HepG2 (cell line): ENCODE measurements around the gene PIEZO1. TPM values are rescaled to one million over a fixed set of nuclear protein-coding genes. Genes with fewer than 3 reads are reported as not detected.

Experiments used
- EED ChIP-seq: sonication (generic); formaldehyde crosslinking; IDR thresholded peaks from 2 replicates; pipeline ENCODE4 v1.5.0; 2020; ENCODE audit warnings: mild to moderate bottlenecking, missing genetic modification reagents
- FOXK2 ChIP-seq: fragments of 450-650 bp; IDR thresholded peaks from 2 replicates; pipeline ENCODE4 v1.6.1; 2016
- HOXA7 ChIP-seq: sonication (generic); formaldehyde crosslinking; IDR thresholded peaks from 2 replicates; pipeline ENCODE4 v1.8.1; 2022; ENCODE audit warnings: mild to moderate bottlenecking, missing genetic modification reagents, moderate library complexity
- IKZF1 ChIP-seq: fragments of 450-650 bp; IDR thresholded peaks from 2 replicates; pipeline ENCODE4 v1.7.1; 2016
- MTF2 ChIP-seq: sonication (generic); formaldehyde crosslinking; IDR thresholded peaks from 2 replicates; pipeline ENCODE4 v1.5.0; 2020; ENCODE audit warnings: missing genetic modification reagents, borderline replicate concordance
- PAF1 ChIP-seq: IDR thresholded peaks from 2 replicates; pipeline ENCODE4 v1.6.1; 2016; ENCODE audit warnings: missing genetic modification reagents, missing compliant biosample characterization
- RBM22 ChIP-seq: fragments of 200-400 bp; formaldehyde crosslinking; optimal IDR thresholded peaks from 2 replicates; pipeline ENCODE3; 2017; ENCODE audit warnings: mild to moderate bottlenecking, low read length, moderate library complexity
- ZNF224 ChIP-seq: sonication (generic); formaldehyde crosslinking; IDR thresholded peaks from 2 replicates; pipeline ENCODE4 v1.5.0; 2020; ENCODE audit warnings: mild to moderate bottlenecking, missing genetic modification reagents
- ZNF775 ChIP-seq: sonication (generic); formaldehyde crosslinking; IDR thresholded peaks from 2 replicates; pipeline ENCODE4 v1.4.0; 2020; ENCODE audit warnings: missing genetic modification reagents, mild to moderate bottlenecking, moderate library complexity, borderline replicate concordance
- ZNF780A ChIP-seq: sonication (generic); formaldehyde crosslinking; IDR thresholded peaks from 2 replicates; pipeline ENCODE4 v1.8.0; 2022; ENCODE audit warnings: mild to moderate bottlenecking, missing genetic modification reagents, moderate library complexity
- ZNF850 ChIP-seq: sonication (generic); formaldehyde crosslinking; conservative IDR thresholded peaks from 2 replicates; pipeline ENCODE4 v1.9.0; 2021; ENCODE audit warnings: mild to moderate bottlenecking, missing genetic modification reagents
- polyA plus RNA-seq, 8 experiments: library from polyadenylated mRNA; depleted of rRNA in 3 of 8; stranded (reverse) in 7 of 8; unstranded in 1 of 8; fragments of >200 nt; fragmentation: Illumina TruSeq in 4 of 8; extraction: Trizol in 4 of 8; gene quantifications; 2 replicates each; pipeline versions ENCODE4 v1.2.1 to v1.2.3, GENCODE V29; 2011 to 2016; ENCODE audit warnings: low read depth in 4 of 8, missing spikeins in 1 of 8, mixed read lengths in 1 of 8; ENCODE audit not compliant: insufficient read depth in 1 of 8
- total RNA-seq, 5 experiments: library from RNA; depleted of rRNA; stranded (reverse); fragments of >200 nt; fragmentation: Illumina TruSeq; extraction: Trizol; gene quantifications; 2 replicates each; pipeline ENCODE4 v1.2.3, GENCODE V29; 2016; ENCODE audit warnings: low read depth in 1 of 5
- TF ChIP-seq, protein P1 (sequence below): sonication (generic); formaldehyde crosslinking; IDR thresholded peaks from 2 replicates; pipeline ENCODE4 v1.4.0; 2020; ENCODE audit warnings: missing genetic modification reagents
- TF ChIP-seq, protein P2 (sequence below): sonication (generic); formaldehyde crosslinking; IDR thresholded peaks from 2 replicates; pipeline ENCODE4 v1.4.0; 2020; ENCODE audit warnings: mild to moderate bottlenecking, missing genetic modification reagents
- TF ChIP-seq, protein P3 (sequence below), 2 experiments: sonication (generic) in 1 of 2; formaldehyde crosslinking in 1 of 2; IDR thresholded peaks; 2 replicates each; pipeline versions ENCODE4 v1.4.0 to v1.6.1; 2016 to 2020; ENCODE audit warnings: borderline replicate concordance in 1 of 2, low read depth in 1 of 2, mild to moderate bottlenecking in 1 of 2, missing genetic modification reagents in 1 of 2
- TF ChIP-seq, protein P4 (sequence below): fragments of 450-650 bp; IDR thresholded peaks from 2 replicates; pipeline ENCODE4 v1.6.1; 2017; ENCODE audit warnings: mild to moderate bottlenecking
- TF ChIP-seq, protein P5 (sequence below): sonication (generic); formaldehyde crosslinking; IDR thresholded peaks from 2 replicates; pipeline ENCODE4 v1.4.0; 2020; ENCODE audit warnings: low read depth, mild to moderate bottlenecking, missing genetic modification reagents
- TF ChIP-seq, protein P6 (sequence below): IDR thresholded peaks from 2 replicates; pipeline ENCODE4 v1.6.1; 2016

PIEZO1 gene
- total and polyA plus RNA-seq, 2 of the 13 experiments (the other 11 are each of a cell fraction or from before 2014, with no cell fraction given) = 67.9 to 85.0 TPM

DNA sequence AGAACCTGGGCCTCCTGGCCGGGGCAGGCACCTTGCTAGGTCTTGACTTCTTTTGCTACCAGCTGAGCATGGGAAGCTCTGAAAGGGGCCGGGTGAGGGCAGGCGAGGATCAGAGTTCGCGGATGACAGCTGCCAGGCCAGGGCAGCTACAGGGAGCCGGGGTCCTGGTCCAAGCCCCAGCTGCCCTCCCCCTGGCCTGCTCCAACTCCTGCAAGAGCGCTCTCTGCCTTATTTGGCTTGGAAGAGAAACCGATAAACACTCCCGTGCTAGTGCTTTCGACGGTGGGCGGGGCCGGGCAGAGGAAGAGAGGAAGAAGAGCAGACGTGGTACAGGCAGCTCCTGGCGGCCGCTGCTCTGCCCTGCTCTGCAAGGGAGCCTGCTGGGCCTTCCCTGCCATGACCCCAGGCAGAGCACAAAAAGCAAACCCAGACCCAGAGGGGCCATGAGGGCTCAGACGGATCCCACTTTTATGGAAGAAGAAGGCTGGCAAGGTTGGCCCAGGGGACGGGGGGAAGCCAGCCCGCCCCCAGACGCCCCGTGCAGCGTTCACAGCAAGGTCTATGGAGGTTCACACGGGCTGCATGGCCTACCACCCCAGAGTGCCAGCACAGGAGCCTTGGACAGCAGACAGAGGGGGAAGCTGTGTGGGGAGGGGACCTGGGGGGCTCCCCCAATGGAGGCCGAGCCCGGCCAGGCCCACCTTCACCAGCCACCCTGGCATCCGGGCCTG is 25.6 kb downstream of the PIEZO1 start (continued):
- TF ChIP-seq, protein P1, sequence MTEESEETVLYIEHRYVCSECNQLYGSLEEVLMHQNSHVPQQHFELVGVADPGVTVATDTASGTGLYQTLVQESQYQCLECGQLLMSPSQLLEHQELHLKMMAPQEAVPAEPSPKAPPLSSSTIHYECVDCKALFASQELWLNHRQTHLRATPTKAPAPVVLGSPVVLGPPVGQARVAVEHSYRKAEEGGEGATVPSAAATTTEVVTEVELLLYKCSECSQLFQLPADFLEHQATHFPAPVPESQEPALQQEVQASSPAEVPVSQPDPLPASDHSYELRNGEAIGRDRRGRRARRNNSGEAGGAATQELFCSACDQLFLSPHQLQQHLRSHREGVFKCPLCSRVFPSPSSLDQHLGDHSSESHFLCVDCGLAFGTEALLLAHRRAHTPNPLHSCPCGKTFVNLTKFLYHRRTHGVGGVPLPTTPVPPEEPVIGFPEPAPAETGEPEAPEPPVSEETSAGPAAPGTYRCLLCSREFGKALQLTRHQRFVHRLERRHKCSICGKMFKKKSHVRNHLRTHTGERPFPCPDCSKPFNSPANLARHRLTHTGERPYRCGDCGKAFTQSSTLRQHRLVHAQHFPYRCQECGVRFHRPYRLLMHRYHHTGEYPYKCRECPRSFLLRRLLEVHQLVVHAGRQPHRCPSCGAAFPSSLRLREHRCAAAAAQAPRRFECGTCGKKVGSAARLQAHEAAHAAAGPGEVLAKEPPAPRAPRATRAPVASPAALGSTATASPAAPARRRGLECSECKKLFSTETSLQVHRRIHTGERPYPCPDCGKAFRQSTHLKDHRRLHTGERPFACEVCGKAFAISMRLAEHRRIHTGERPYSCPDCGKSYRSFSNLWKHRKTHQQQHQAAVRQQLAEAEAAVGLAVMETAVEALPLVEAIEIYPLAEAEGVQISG (CRISPR knock-in tag) = peak; percentile 68
- TF ChIP-seq MTF2 (CRISPR knock-in tag) = no peak
- TF ChIP-seq, protein P2, sequence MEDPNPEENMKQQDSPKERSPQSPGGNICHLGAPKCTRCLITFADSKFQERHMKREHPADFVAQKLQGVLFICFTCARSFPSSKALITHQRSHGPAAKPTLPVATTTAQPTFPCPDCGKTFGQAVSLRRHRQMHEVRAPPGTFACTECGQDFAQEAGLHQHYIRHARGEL (CRISPR knock-in tag) = no peak
- TF ChIP-seq RBM22 = peak; percentile 63
- peak; percentile 1; the same call in 1 of the 2 replicates for TF ChIP-seq EED (CRISPR knock-in tag)
- TF ChIP-seq ZNF224 (CRISPR knock-in tag) = no peak
- TF ChIP-seq, protein P3, sequence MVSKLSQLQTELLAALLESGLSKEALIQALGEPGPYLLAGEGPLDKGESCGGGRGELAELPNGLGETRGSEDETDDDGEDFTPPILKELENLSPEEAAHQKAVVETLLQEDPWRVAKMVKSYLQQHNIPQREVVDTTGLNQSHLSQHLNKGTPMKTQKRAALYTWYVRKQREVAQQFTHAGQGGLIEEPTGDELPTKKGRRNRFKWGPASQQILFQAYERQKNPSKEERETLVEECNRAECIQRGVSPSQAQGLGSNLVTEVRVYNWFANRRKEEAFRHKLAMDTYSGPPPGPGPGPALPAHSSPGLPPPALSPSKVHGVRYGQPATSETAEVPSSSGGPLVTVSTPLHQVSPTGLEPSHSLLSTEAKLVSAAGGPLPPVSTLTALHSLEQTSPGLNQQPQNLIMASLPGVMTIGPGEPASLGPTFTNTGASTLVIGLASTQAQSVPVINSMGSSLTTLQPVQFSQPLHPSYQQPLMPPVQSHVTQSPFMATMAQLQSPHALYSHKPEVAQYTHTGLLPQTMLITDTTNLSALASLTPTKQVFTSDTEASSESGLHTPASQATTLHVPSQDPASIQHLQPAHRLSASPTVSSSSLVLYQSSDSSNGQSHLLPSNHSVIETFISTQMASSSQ (IDR thresholded peaks at IDR 0.05; ENCODE audit: low read depth) = no peak
- TF ChIP-seq, protein P3 (CRISPR knock-in tag; IDR thresholded peaks at IDR 0.05; ENCODE audit: borderline replicate concordance) = no peak
- TF ChIP-seq, protein P4, sequence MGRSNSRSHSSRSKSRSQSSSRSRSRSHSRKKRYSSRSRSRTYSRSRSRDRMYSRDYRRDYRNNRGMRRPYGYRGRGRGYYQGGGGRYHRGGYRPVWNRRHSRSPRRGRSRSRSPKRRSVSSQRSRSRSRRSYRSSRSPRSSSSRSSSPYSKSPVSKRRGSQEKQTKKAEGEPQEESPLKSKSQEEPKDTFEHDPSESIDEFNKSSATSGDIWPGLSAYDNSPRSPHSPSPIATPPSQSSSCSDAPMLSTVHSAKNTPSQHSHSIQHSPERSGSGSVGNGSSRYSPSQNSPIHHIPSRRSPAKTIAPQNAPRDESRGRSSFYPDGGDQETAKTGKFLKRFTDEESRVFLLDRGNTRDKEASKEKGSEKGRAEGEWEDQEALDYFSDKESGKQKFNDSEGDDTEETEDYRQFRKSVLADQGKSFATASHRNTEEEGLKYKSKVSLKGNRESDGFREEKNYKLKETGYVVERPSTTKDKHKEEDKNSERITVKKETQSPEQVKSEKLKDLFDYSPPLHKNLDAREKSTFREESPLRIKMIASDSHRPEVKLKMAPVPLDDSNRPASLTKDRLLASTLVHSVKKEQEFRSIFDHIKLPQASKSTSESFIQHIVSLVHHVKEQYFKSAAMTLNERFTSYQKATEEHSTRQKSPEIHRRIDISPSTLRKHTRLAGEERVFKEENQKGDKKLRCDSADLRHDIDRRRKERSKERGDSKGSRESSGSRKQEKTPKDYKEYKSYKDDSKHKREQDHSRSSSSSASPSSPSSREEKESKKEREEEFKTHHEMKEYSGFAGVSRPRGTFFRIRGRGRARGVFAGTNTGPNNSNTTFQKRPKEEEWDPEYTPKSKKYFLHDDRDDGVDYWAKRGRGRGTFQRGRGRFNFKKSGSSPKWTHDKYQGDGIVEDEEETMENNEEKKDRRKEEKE = no peak
- no peak for TF ChIP-seq IKZF1
- TF ChIP-seq HOXA7 = no peak
- TF ChIP-seq ZNF850 (CRISPR knock-in tag) = no peak
- TF ChIP-seq, protein P5, sequence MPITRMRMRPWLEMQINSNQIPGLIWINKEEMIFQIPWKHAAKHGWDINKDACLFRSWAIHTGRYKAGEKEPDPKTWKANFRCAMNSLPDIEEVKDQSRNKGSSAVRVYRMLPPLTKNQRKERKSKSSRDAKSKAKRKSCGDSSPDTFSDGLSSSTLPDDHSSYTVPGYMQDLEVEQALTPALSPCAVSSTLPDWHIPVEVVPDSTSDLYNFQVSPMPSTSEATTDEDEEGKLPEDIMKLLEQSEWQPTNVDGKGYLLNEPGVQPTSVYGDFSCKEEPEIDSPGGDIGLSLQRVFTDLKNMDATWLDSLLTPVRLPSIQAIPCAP (CRISPR knock-in tag) = 0 out of 2 replicates have a peak, but pooled peaks have one; percentile 30
- TF ChIP-seq PAF1 = no peak
- TF ChIP-seq ZNF780A (CRISPR knock-in tag) = no peak
- TF ChIP-seq FOXK2 = peak; percentile 78
- TF ChIP-seq, protein P6, sequence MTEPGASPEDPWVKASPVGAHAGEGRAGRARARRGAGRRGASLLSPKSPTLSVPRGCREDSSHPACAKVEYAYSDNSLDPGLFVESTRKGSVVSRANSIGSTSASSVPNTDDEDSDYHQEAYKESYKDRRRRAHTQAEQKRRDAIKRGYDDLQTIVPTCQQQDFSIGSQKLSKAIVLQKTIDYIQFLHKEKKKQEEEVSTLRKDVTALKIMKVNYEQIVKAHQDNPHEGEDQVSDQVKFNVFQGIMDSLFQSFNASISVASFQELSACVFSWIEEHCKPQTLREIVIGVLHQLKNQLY = peak; percentile 38; the same call in 1 of the 2 replicates
- TF ChIP-seq ZNF775 (CRISPR knock-in tag) = no peak
